Measurements from ENCODE around the gene SERGEF.
"Not testable (repeated sequence)": the region's sequence is repeated elsewhere in the genome, so short reads cannot be mapped to it uniquely, and the experiment has no call there.

The SERGEF gene

GRCh38 chr11:17907046-17907445 lies 105.8 kb downstream of the SERGEF start:
- DNase-seq (ENCODE audit: low read depth in 2 of 2), result no peak

GRCh38 chr11:17906436-17906835 lies 106.4 kb downstream of the SERGEF start:
- DNase-seq (ENCODE audit: low read depth in 2 of 2), result no peak

- DNase-seq (ENCODE audit: low read depth in 2 of 2), result no peak
These were observed 107.4 kb downstream of the SERGEF start for GRCh38 chr11:17905477-17905876.

GRCh38 chr11:17901481-17901880 lies 111.4 kb downstream of the SERGEF start:
- DNase-seq (ENCODE audit: low read depth in 2 of 2), result no peak

- DNase-seq (ENCODE audit: low read depth in 2 of 2), result no peak
These were observed 114.1 kb downstream of the SERGEF start for GRCh38 chr11:17898782-17899181.

- no peak for DNase-seq (ENCODE audit: low read depth in 2 of 2)
These were observed 114.8 kb downstream of the SERGEF start for GRCh38 chr11:17898071-17898470.

- DNase-seq (ENCODE audit: low read depth in 2 of 2), result no peak
These were observed 115.4 kb downstream of the SERGEF start for GRCh38 chr11:17897495-17897894.

GRCh38 chr11:17896496-17897151 lies 116.2 kb downstream of the SERGEF start:
- not testable (repeated sequence) for DNase-seq (ENCODE audit: low read depth in 2 of 2)

GRCh38 chr11:17894929-17895658 lies 117.8 kb downstream of the SERGEF start:
- no peak for DNase-seq (ENCODE audit: low read depth in 2 of 2)

- DNase-seq (ENCODE audit: low read depth in 2 of 2), result no peak
These were observed 120.4 kb downstream of the SERGEF start for GRCh38 chr11:17892409-17892808.

GRCh38 chr11:17890325-17890724 lies 122.5 kb downstream of the SERGEF start:
- no peak for DNase-seq (ENCODE audit: low read depth in 2 of 2)

- no peak for DNase-seq (ENCODE audit: low read depth in 2 of 2)
These were observed 125.1 kb downstream of the SERGEF start for GRCh38 chr11:17887779-17888178.

- DNase-seq (ENCODE audit: low read depth in 2 of 2), result no peak
These were observed 128.9 kb downstream of the SERGEF start for GRCh38 chr11:17883946-17884345.

- no peak for DNase-seq (ENCODE audit: low read depth in 2 of 2)
These were observed 129.8 kb downstream of the SERGEF start for GRCh38 chr11:17883057-17883456.

- no peak for DNase-seq (ENCODE audit: low read depth in 2 of 2)
These were observed 134.1 kb downstream of the SERGEF start for GRCh38 chr11:17878743-17879142.

GRCh38 chr11:17877886-17878285 lies 135.0 kb downstream of the SERGEF start:
- DNase-seq (ENCODE audit: low read depth in 2 of 2), result no peak

GRCh38 chr11:17876827-17877226 lies 136.0 kb downstream of the SERGEF start:
- no peak for DNase-seq (ENCODE audit: low read depth in 2 of 2)

- no peak for DNase-seq (ENCODE audit: low read depth in 2 of 2)
These were observed 137.0 kb downstream of the SERGEF start for GRCh38 chr11:17875891-17876290.

- no peak for DNase-seq (ENCODE audit: low read depth in 2 of 2)
These were observed 139.3 kb downstream of the SERGEF start for GRCh38 chr11:17873586-17873985.

GRCh38 chr11:17868398-17868797 lies 144.4 kb downstream of the SERGEF start:
- DNase-seq (ENCODE audit: low read depth in 2 of 2), result not testable (repeated sequence)

GRCh38 chr11:17867341-17867740 lies 145.5 kb downstream of the SERGEF start:
- DNase-seq (ENCODE audit: low read depth in 2 of 2), result no peak

GRCh38 chr11:17865765-17866428 lies 146.9 kb downstream of the SERGEF start:
- no peak for DNase-seq (ENCODE audit: low read depth in 2 of 2)

- peak in 1 of 2 donors; percentile 2 for DNase-seq (ENCODE audit: low read depth in 2 of 2)
These were observed 148.3 kb downstream of the SERGEF start for GRCh38 chr11:17864478-17864941.
